Measurements from ENCODE around the gene CASP3. TPM values are rescaled to one million over a fixed set of nuclear protein-coding genes. Genes with fewer than 3 reads are reported as not detected.

The CASP3 gene
- total and polyA plus RNA-seq, 9 of the 15 experiments (the other 6 are each of a cell fraction or from before 2014, with no cell fraction given), result 17.6 to 40.1 (median 31.8) TPM

- TF ChIP-seq ZNF395 (CRISPR knock-in tag; IDR thresholded peaks at IDR 0.05), result 0 out of 2 replicates have a peak, but pooled peaks have one; percentile 33
- TF ChIP-seq POLR2A (conservative IDR thresholded peaks at IDR 0.05), result no peak
- no peak for TF ChIP-seq USF1 (CRISPR knock-in tag; IDR thresholded peaks at IDR 0.05)
- TF ChIP-seq AFF1 (IDR thresholded peaks at IDR 0.05; ENCODE audit: low read depth in 1 of 2, partially characterized antibody in 2 of 2), result no peak
- TF ChIP-seq ZBTB7A (IDR thresholded peaks at IDR 0.05; ENCODE audit: borderline replicate concordance, control insufficient read depth, low read depth, low read length), result no peak
- no peak for TF ChIP-seq MGA (IDR thresholded peaks at IDR 0.05)
- TF ChIP-seq DMBX1 (CRISPR knock-in tag; IDR thresholded peaks at IDR 0.05; ENCODE audit: borderline replicate concordance), result peak; percentile 87
Measured at GRCh38 chr4:184599492-184600135, 49.6 kb downstream of the CASP3 start (continued).
